ENCODE data around the gene PDPN. TPM values are rescaled to one million over a fixed set of nuclear protein-coding genes. Genes with fewer than 3 reads are reported as not detected.

PDPN gene
- total and polyA plus RNA-seq, 2 of the 8 experiments (the other 6 are each of a cell fraction or from before 2014, with no cell fraction given): 44.7 to 169 TPM

DNA sequence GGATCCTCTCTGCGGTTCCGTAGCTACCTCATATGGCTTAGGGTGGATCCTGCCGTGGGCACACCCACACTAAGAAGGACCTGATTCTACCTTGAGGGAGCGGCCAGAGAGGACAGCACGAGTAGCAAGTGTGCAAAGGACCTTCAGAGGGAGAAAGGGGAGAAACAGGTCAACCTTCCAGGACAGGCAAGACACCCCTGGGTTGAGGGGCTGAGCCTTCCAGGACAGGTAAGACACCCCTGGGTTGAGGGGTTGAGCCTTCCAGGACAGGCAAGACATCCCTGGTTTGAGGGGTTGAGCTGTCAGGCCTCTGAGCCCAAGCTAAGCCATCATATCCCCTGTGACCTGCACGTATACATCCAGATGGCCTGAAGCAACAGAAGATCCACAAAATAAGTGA is 23.1 kb upstream of the PDPN start:
- H2AFZ ChIP-seq (ENCODE audit: low read length): no peak overlapping the region
- no peaks in the 10 kb centered on the region for H3K9me3 ChIP-seq (ENCODE audit: insufficient read depth in 2 of 2, low read depth in 1 of 2, low read length in 1 of 2)
- no peak overlapping the region for H4K5ac ChIP-seq (ENCODE audit: insufficient read length, low read depth, low read length)
- H3K27me3 ChIP-seq (replicated peaks in 1 of 4; ENCODE audit: control insufficient read depth in 3 of 4, extremely low read depth in 1 of 4, insufficient read depth in 3 of 4, low read length in 3 of 4): no peaks in the 10 kb centered on the region
- WGBS, 2 experiments (ENCODE audit: extremely low coverage in 1 of 2, insufficient coverage in 1 of 2, insufficient read length in 1 of 2, insufficient replicate concordance in 2 of 2, low coverage in 1 of 2, low lambda C conversion rate in 2 of 2, missing lambda C conversion rate in 1 of 2): 86% methylated on average over 6 of the region's 6 CpGs; no CpG with 5 or more reads in 1 of the 2 experiments
- no peak overlapping the region for H2BK5ac ChIP-seq (ENCODE audit: low read depth, low read length)
- H2BK15ac ChIP-seq (ENCODE audit: low read length): no peak overlapping the region
- TF ChIP-seq, protein P1, sequence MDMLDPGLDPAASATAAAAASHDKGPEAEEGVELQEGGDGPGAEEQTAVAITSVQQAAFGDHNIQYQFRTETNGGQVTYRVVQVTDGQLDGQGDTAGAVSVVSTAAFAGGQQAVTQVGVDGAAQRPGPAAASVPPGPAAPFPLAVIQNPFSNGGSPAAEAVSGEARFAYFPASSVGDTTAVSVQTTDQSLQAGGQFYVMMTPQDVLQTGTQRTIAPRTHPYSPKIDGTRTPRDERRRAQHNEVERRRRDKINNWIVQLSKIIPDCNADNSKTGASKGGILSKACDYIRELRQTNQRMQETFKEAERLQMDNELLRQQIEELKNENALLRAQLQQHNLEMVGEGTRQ (IDR thresholded peaks at IDR 0.05; ENCODE audit: low read length): no peak
- TF ChIP-seq TBP (IDR thresholded peaks at IDR 0.05; ENCODE audit: low read depth, low read length) (no peak), SIX5 (IDR thresholded peaks at IDR 0.05; ENCODE audit: low read depth, low read length) (no peak)
- no peaks in the 10 kb centered on the region for H3K4me1 ChIP-seq (replicated peaks in 1 of 4; ENCODE audit: control insufficient read depth in 3 of 4, insufficient read depth in 4 of 4, low read length in 3 of 4)
- no peak overlapping the region for H3K4ac ChIP-seq (replicated peaks; ENCODE audit: insufficient read length, low read depth, low read length)
- no peak overlapping the region for H3K27ac ChIP-seq (ENCODE audit: low read depth, low read length)
- H3K79me1 ChIP-seq (ENCODE audit: low read depth, low read length): no peaks in the 10 kb centered on the region
- H3K4me3 ChIP-seq (ENCODE audit: extremely low read depth in 1 of 4, insufficient read depth in 2 of 4, low read depth in 3 of 4, low read length in 4 of 4): no peak overlapping the region
- H3K18ac ChIP-seq (ENCODE audit: extremely low read depth, low read length): no peak overlapping the region
- H3K79me2 ChIP-seq (ENCODE audit: control insufficient read depth in 1 of 2, insufficient read depth in 2 of 2, low read length in 2 of 2): no peaks in the 10 kb centered on the region
- H2BK20ac ChIP-seq (ENCODE audit: low read length): no peak overlapping the region
- H2AK5ac ChIP-seq (ENCODE audit: low read depth, low read length): no peak overlapping the region
- no peak overlapping the region for H2BK120ac ChIP-seq (replicated peaks; ENCODE audit: low read depth, low read length)
- no peaks in the 10 kb centered on the region for H4K20me1 ChIP-seq (replicated peaks in 1 of 2; ENCODE audit: control insufficient read depth in 1 of 2, insufficient read depth in 2 of 2, low read length in 2 of 2)
- CTCF ChIA-PET (ENCODE audit: partially characterized antibody): interaction anchor here (0.9 to 1.1 kb wide), 2 partner anchors 10 to 48 kb away, joined by 3 to 6 read pairs; no protein-coding TSS in a partner anchor
- POLR2A ChIA-PET (ENCODE audit: partially characterized antibody): no interaction called here
- H3K4me2 ChIP-seq (ENCODE audit: insufficient read depth in 1 of 2, low read depth in 2 of 2, low read length in 2 of 2): no peak overlapping the region
- no peak overlapping the region for H3K23ac ChIP-seq (ENCODE audit: insufficient read length)
- DNase-seq (ENCODE audit: low read depth in 1 of 2, low spot score in 2 of 2) (no peak), FAIRE-seq (no peak)
- no peak overlapping the region for H4K8ac ChIP-seq (ENCODE audit: extremely low read depth, insufficient read depth, low read length)
- H3K9ac ChIP-seq (replicated peaks in 1 of 4; ENCODE audit: extremely low read depth in 1 of 4, low read depth in 3 of 4, low read length in 3 of 4): no peak overlapping the region
- H3K56ac ChIP-seq (replicated peaks; ENCODE audit: insufficient read length, low read depth, low read length): no peak overlapping the region
- no peaks in the 10 kb centered on the region for H3K36me3 ChIP-seq (ENCODE audit: control insufficient read depth in 2 of 4, insufficient read depth in 4 of 4, low read length in 3 of 4)
- no peak overlapping the region for H3K14ac ChIP-seq (ENCODE audit: insufficient read length)
- H3K23me2 ChIP-seq (ENCODE audit: low read depth, low read length): no peaks in the 10 kb centered on the region
- H4K91ac ChIP-seq (replicated peaks; ENCODE audit: insufficient read length, low read length): no peak overlapping the region
- no peak overlapping the region for H2BK12ac ChIP-seq (ENCODE audit: low read depth, low read length)
